Tibial nerve (tissue), 4 donors: ENCODE results near the gene AUTS2.

Experiments
- EP300 ChIP-seq, 2 donors: sonication (generic); formaldehyde crosslinking; IDR thresholded peaks; one replicate each; pipeline ENCODE4 v1.6.1; 2017; ENCODE audit warnings: antibody characterized with exemption in 2 of 2, mild to moderate bottlenecking in 1 of 2
- TF ChIP-seq, protein P1 (sequence below), 5 experiments: fragments of 200-600 bp in 3 of 5; fragments of 450-650 bp in 2 of 5; sonication (generic) in 3 of 5; IDR thresholded peaks; one replicate each; pipeline ENCODE4 v1.5.1; 2016 to 2019; ENCODE audit warnings: antibody characterized with exemption in 5 of 5, mild to moderate bottlenecking in 3 of 5, moderate library complexity in 2 of 5

DNA sequence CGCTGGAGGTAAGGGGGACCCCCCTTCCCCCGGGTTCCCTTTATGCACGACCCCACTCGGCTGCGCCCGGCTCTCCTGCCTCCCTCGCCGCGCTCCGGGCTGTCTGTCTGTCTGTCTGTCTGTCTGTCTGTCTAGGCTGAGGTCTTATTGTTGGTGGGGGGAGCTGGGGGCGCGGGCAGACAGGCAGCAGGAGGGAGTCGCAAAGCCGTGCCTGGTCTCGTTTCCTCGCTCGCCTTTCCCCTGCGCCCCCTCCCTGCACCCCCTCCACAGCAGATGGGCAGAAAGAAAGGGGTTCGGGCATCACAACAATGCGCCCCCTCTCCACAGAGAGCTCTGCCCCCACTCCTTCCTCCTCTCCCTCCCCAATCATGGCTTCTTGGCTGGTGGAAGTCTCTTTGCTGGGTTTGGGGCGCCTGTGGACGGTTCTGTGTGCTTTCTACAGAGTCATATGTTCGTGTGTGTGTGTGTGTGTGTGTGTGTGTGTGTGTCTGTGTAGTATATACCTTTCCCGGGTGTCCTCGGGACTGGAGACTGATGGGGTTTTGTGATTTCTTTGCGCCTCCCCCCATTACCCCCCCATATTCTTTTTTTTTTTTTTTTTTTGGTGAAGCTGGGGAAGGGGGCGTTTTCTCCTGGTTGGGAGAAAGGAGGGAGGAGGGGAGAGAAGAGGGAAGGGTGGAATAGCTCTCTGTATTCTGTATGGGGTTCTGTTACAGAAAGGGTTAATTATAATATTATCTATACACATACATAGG lies 1.9 kb downstream of the AUTS2 start:
- TF ChIP-seq, protein P1, sequence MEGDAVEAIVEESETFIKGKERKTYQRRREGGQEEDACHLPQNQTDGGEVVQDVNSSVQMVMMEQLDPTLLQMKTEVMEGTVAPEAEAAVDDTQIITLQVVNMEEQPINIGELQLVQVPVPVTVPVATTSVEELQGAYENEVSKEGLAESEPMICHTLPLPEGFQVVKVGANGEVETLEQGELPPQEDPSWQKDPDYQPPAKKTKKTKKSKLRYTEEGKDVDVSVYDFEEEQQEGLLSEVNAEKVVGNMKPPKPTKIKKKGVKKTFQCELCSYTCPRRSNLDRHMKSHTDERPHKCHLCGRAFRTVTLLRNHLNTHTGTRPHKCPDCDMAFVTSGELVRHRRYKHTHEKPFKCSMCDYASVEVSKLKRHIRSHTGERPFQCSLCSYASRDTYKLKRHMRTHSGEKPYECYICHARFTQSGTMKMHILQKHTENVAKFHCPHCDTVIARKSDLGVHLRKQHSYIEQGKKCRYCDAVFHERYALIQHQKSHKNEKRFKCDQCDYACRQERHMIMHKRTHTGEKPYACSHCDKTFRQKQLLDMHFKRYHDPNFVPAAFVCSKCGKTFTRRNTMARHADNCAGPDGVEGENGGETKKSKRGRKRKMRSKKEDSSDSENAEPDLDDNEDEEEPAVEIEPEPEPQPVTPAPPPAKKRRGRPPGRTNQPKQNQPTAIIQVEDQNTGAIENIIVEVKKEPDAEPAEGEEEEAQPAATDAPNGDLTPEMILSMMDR (IDR thresholded peaks at IDR 0.05): no peak
- TF ChIP-seq EP300 (IDR thresholded peaks at IDR 0.05): no peak
